AG09319 (cell line): ENCODE data around the gene OR13G1.

Experiments
- DNase-seq: peaks from one replicate; pipeline ENCODE4 v3.0.0-alpha.2; 2010; ENCODE audit warnings: low read depth; ENCODE audit errors: extremely low read depth
- TF ChIP-seq, protein P1 (sequence below): IDR thresholded peaks from 2 replicates; pipeline ENCODE4 v1.5.1; 2011; ENCODE audit warnings: low read depth, mild to moderate bottlenecking, inconsistent platforms, low read length, moderate library complexity

OR13G1 gene

DNA sequence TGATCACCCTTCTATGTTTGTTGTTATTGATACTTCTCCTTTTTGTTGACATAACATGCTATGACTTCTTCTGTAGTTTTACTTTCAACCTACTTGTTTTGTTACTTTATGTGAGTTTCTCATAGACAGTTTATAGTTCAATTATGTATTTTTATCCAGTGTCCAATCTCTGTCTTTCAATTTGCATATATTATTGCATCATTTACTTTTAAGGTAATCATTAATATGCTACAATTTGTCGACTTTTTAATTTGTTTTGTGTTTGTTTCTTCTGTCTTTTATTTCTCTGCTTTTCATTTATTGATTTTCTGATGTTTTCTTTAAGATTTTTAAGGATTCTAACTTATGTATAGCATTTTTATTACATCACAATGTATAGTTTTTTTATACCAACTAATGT lies 10.3 kb downstream of the OR13G1 start:
- TF ChIP-seq, protein P1, sequence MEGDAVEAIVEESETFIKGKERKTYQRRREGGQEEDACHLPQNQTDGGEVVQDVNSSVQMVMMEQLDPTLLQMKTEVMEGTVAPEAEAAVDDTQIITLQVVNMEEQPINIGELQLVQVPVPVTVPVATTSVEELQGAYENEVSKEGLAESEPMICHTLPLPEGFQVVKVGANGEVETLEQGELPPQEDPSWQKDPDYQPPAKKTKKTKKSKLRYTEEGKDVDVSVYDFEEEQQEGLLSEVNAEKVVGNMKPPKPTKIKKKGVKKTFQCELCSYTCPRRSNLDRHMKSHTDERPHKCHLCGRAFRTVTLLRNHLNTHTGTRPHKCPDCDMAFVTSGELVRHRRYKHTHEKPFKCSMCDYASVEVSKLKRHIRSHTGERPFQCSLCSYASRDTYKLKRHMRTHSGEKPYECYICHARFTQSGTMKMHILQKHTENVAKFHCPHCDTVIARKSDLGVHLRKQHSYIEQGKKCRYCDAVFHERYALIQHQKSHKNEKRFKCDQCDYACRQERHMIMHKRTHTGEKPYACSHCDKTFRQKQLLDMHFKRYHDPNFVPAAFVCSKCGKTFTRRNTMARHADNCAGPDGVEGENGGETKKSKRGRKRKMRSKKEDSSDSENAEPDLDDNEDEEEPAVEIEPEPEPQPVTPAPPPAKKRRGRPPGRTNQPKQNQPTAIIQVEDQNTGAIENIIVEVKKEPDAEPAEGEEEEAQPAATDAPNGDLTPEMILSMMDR, result no peak
- no peak for DNase-seq

DNA sequence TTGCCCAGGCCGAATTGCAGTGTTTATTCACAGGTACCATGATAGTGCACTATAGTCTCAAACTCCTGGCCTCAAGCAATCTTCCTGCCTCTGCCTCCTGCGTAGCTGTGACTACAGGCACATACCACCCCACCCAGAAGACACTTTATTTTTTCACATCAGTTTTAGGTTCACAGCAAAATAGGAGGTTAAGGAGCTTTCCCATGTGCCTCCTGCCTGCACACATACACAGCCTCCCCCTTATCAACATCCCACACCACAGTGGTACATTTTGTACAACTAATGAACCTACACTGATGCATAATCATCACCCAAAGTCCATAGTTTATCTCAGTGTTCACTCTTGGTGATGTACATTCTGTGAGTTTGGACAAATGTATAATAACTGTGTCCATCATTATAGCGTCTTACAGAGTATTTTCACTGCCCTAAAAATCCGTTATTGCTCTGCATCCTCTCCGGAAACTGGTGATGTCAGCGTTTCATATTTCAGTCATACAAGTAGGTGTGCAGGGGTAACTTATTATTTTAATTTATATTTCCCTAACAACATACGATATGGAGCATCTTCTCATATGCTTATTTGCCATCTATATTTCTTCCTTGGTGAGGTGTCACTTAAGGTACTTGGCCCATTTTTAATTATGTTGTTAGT lies 23.2 kb downstream of the OR13G1 start:
- DNase-seq, result no peak
- TF ChIP-seq, protein P1, result no peak

DNA sequence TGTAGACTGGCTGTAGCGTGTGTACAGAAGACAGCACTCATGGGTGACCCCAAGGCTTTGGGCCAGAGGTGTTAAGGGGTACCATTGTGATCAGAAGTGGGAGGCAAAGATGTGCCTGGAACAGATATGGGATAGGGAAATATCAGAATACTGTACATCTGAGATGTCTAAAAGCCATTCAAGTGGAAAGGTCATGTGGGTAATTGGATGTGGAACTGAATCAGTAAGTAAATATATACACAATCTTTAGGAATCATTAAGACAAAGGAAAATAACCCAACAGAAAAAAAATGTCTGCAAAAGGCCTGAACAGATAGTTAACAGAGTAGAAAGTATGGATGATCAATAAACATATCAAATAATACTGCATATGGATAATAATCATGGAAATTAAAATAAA lies 26.5 kb downstream of the OR13G1 start:
- DNase-seq, result no peak
- TF ChIP-seq, protein P1, result no peak

DNA sequence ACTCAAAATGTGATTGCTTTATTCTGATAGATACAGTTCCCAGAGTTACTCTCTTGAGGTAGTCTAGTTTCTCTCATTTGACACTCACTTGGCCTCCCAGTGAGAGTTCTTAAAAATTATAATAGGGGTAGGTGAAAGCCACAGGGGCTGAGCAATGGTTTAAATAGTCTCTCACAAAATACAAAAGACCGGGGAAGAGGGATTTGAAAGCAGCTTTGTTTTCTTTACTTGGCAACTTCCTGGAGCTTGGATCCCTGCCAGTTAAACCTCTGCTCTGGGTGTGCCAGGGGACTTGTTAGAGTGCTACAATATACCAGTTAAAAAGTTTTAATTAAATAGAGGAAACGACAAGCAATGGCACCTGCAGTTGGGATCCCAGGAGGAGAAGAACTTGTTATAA lies 31.7 kb downstream of the OR13G1 start:
- no peak for DNase-seq
- TF ChIP-seq, protein P1, result no peak

DNA sequence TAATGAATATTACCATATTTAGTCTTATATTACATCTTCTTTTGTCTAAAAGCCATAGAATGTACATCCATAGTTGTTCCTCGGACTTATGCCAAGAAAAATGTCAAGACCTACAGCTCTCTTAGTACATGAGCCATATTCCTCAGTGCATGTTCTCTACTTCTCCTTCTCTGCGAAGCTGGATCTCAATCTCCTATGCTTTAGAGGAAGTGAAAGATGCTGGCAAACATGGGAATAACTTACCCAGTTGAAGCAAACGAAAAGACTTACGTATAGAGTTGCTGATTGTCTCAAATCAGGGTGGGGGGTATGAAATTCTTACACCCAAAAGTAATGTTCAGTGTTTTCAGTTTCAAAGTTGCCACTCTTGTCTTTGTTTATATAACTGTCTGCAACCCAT lies 32.7 kb downstream of the OR13G1 start:
- TF ChIP-seq, protein P1, result no peak
- DNase-seq, result no peak

DNA sequence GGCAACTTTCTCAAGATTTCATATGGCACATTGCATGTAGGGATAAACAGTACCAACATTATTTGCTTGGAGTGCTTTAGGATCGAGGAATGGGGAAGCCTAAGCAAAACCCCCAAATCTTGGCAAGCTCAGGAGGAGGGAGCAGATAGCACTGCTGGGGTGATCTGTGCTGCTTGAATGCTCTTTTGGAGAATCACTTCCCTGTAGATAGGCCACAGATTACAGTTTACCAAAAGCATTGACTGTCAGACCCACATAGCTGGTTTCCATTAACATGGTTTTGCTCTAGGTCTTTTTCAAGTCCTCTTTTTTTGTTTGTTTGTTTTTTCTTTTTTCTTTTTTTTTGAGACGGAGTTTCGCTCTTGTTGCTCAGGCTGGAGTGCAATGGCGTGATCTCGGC lies 36.8 kb downstream of the OR13G1 start:
- DNase-seq, result no peak
- TF ChIP-seq, protein P1, result no peak

DNA sequence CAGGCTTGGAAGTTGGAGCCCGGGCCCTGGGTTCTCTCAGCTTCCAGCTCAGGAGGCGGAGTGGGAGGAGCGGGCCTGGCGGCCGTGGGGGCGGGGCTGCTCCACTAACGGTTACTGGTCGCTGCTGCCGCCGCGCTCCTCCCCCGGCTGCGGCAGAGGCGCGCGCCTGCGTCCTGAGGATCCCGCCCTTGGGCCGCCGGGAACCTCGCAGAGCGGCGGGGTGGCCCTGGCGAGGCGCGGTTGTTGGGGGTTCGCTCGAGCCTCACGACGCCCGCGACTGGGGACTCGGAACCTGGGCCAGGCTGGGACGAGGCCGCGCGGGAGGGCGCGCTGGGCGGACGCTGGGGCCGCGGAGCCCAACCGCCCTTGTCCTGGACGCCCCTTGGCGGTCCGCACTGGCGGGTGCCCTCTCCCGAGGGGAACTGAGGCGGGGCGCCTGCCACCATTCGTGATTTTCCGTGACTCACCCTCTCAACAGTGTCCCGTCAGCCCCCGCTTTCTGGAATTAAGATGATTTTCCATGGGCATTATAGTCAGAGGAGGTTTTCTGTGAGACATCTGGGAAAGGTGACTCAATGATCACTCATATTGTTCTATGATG lies 40.1 kb downstream of the OR13G1 start:
- no peak for DNase-seq
- TF ChIP-seq, protein P1, result no peak
